Breast epithelium (tissue), 4 donors: ENCODE measurements around the gene TOX3. TPM values are rescaled to one million over a fixed set of nuclear protein-coding genes. Genes with fewer than 3 reads are reported as not detected.

ENCODE experiments used
- DNase-seq, 2 donors: peaks; one replicate each; pipeline ENCODE4 v3.0.0-alpha.2; 2019; ENCODE audit warnings: low spot score in 2 of 2
- H3K27ac ChIP-seq, 2 donors: fragments of 200-600 bp; sonication (generic) in 1 of 2; one replicate each; pipeline ENCODE4 v1.5.1; 2016 to 2019; ENCODE audit warnings: mild to moderate bottlenecking in 1 of 2
- H3K27me3 ChIP-seq, 2 donors: fragments of 200-600 bp; sonication (generic) in 1 of 2; one replicate each; pipeline versions ENCODE4 v1.5.1 to v1.6.0; 2017 to 2019; ENCODE audit warnings: control low read depth in 1 of 2, mild to moderate bottlenecking in 1 of 2
- H3K36me3 ChIP-seq: fragments of 200-600 bp; one replicate; pipeline ENCODE4 v1.5.1; 2019
- H3K4me1 ChIP-seq, 2 donors: fragments of 200-600 bp; sonication (generic); one replicate each; pipeline ENCODE4 v1.5.1; 2016 to 2019; ENCODE audit warnings: control low read depth in 1 of 2
- H3K4me3 ChIP-seq, 3 donors: fragments of 200-600 bp; sonication (generic); 1 replicate in 2 of 3; 2 replicates in 1 of 3; pipeline ENCODE4 v1.5.1; 2016 to 2019; ENCODE audit warnings: mild to moderate bottlenecking in 3 of 3, moderate library complexity in 2 of 3
- H3K9me3 ChIP-seq, 2 donors: fragments of 200-600 bp; sonication (generic) in 1 of 2; one replicate each; pipeline ENCODE4 v1.5.1; 2016 to 2019; ENCODE audit warnings: control low read depth in 1 of 2
- POLR2A ChIP-seq: fragments of 450-650 bp; IDR thresholded peaks from one replicate; pipeline ENCODE4 v1.6.1; 2016; ENCODE audit warnings: antibody characterized with exemption, mild to moderate bottlenecking, moderate library complexity
- POLR2AphosphoS5 ChIP-seq, 3 donors: sonication (generic); formaldehyde crosslinking; IDR thresholded peaks; one replicate each; pipeline ENCODE4 v1.6.1; 2017; ENCODE audit warnings: antibody characterized with exemption in 3 of 3
- intact Hi-C: fragments of 100-400 bp; cut with DNase I; formaldehyde crosslinking; loops from one replicate; pipeline ENCODE4 v1.15.1; 2023; ENCODE audit warnings: low total_unique reads
- total RNA-seq, 3 donors: library from RNA; depleted of rRNA; stranded (reverse); fragments of >200 nt; gene quantifications; one replicate each; pipeline ENCODE4 v1.1.0, GENCODE V29; 2016
- TF ChIP-seq, protein P1 (sequence below), 3 donors: fragments of 450-650 bp; IDR thresholded peaks; one replicate each; pipeline ENCODE4 v1.5.1; 2016 to 2017; ENCODE audit warnings: antibody characterized with exemption in 3 of 3, mild to moderate bottlenecking in 3 of 3, moderate library complexity in 3 of 3

TOX3 gene
- total RNA-seq, 3 donors from 2014 or later = 6.9 to 9.2 TPM; not detected in 1

DNA sequence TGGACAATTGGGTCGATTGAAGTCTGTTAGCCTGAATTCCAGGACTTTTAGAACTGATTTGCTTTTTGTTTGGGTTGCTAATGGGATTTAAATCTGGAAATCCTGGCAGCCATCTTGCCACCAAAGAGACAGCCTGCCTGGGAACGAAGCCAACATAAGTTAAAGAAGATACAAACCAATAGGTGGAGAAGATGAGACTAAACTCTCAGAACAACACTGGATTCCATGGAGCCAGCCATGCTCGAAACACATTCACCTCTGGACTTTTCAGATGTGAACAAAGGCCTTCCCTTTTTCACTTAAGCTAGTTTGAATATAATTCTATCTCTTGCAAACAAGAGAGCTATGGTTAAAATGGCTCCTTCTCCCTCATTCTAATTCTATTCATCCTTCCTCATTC lies 135.9 kb downstream of the TOX3 start:
- no peak overlapping the region for H3K27ac ChIP-seq
- no peaks in the 10 kb centered on the region for H3K4me1 ChIP-seq
- intact Hi-C loops = no loop called here
- DNase-seq = no peak
- no peaks in the 10 kb centered on the region for H3K27me3 ChIP-seq
- no peaks in the 10 kb centered on the region for H3K9me3 ChIP-seq
- no peak for TF ChIP-seq POLR2A
- TF ChIP-seq, protein P1, sequence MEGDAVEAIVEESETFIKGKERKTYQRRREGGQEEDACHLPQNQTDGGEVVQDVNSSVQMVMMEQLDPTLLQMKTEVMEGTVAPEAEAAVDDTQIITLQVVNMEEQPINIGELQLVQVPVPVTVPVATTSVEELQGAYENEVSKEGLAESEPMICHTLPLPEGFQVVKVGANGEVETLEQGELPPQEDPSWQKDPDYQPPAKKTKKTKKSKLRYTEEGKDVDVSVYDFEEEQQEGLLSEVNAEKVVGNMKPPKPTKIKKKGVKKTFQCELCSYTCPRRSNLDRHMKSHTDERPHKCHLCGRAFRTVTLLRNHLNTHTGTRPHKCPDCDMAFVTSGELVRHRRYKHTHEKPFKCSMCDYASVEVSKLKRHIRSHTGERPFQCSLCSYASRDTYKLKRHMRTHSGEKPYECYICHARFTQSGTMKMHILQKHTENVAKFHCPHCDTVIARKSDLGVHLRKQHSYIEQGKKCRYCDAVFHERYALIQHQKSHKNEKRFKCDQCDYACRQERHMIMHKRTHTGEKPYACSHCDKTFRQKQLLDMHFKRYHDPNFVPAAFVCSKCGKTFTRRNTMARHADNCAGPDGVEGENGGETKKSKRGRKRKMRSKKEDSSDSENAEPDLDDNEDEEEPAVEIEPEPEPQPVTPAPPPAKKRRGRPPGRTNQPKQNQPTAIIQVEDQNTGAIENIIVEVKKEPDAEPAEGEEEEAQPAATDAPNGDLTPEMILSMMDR (IDR thresholded peaks at IDR 0.05) = no peak
- TF ChIP-seq POLR2AphosphoS5 (IDR thresholded peaks at IDR 0.05) = no peak
- no peak overlapping the region for H3K4me3 ChIP-seq
- no peaks in the 10 kb centered on the region for H3K36me3 ChIP-seq

DNA sequence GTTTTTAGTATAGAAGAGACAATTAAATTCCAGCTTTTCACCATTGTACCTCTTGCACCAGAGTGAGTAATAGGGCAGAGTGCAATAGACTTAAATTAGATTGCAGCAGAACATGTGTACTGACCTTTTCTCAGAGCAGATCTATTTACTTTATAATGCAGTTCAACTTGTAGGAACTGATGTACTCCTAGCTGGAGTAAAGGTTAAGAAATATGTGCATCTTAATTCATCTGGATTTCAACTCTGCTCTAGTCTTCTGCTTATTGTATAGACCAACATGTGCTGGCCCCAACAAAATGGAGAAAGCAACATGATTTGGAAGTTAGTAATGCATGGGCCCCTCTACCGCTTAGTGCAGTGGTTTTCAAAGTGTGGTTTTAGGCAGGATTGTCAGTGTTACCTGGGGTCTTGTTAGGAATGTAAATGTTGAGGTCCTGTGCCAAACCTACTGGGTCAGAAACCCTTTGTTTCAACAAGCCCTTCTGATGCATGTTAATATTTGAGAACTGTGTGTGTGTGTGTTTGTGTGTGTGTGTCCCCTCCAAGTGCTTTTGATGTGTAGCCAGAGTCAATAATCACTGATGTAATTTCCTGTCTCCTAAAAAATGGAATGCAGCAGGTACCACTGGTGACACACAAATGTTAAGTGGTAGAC lies 138.6 kb downstream of the TOX3 start:
- no peak overlapping the region for H3K4me3 ChIP-seq
- H3K27me3 ChIP-seq = no peaks in the 10 kb centered on the region
- H3K27ac ChIP-seq = no peak overlapping the region
- TF ChIP-seq POLR2AphosphoS5 (IDR thresholded peaks at IDR 0.05) (no peak), POLR2A (no peak)
- TF ChIP-seq, protein P1 (IDR thresholded peaks at IDR 0.05) = no peak
- H3K4me1 ChIP-seq = no peaks in the 10 kb centered on the region
- H3K9me3 ChIP-seq = no peaks in the 10 kb centered on the region
- intact Hi-C loops = no loop called here
- DNase-seq = no peak
- no peaks in the 10 kb centered on the region for H3K36me3 ChIP-seq

DNA sequence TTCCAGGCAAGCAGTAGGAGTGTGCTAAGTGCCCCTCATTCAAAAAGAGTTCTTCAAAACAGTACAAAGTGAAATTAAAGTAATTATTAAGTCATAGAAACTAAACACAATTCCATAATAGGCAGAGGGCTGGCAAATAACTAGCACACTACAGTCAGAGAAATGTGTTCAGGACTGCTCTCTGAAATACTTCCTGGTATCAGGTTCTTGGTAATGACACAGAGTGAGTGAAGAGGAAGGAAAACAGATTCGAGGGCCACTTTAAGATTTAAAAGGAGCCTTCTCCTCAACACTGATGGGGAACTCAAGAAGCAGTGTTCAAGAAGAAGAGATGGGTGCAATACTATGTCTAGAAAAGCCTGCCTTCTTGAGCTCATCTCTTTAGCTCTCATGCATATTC lies 139.2 kb downstream of the TOX3 start:
- no peak overlapping the region for H3K27ac ChIP-seq
- no peak overlapping the region for H3K4me3 ChIP-seq
- H3K9me3 ChIP-seq = no peaks in the 10 kb centered on the region
- H3K36me3 ChIP-seq = no peaks in the 10 kb centered on the region
- TF ChIP-seq POLR2A (no peak), POLR2AphosphoS5 (IDR thresholded peaks at IDR 0.05) (no peak)
- TF ChIP-seq, protein P1 (IDR thresholded peaks at IDR 0.05) = no peak
- intact Hi-C loops = no loop called here
- H3K27me3 ChIP-seq = no peaks in the 10 kb centered on the region
- DNase-seq = no peak
- no peaks in the 10 kb centered on the region for H3K4me1 ChIP-seq

DNA sequence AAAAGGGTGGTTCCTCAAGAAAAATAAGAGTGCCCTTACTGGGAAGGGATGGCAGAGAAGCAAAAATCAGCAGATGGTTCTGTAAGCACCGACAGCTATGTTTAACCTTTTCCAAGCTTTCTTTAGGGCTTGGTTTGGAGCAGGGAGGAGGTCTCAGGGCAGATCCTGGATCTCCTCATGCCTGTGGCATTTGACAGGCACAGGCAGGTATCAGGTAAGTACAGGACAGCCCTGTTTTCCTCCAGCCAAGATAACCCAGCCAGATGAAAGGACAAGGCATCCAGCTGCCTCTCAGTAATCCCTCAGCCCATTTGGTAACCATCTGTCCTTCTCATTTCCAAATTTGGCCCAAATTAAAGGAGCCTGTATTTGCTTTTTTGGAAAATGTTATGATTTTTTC lies 141.5 kb downstream of the TOX3 start:
- no peaks in the 10 kb centered on the region for H3K9me3 ChIP-seq
- no peaks in the 10 kb centered on the region for H3K4me1 ChIP-seq
- H3K4me3 ChIP-seq = no peak overlapping the region
- H3K27me3 ChIP-seq = no peaks in the 10 kb centered on the region
- TF ChIP-seq, protein P1 (IDR thresholded peaks at IDR 0.05) = no peak
- TF ChIP-seq POLR2AphosphoS5 (IDR thresholded peaks at IDR 0.05) = no peak
- TF ChIP-seq POLR2A = no peak
- intact Hi-C loops = no loop called here
- H3K36me3 ChIP-seq = no peaks in the 10 kb centered on the region
- H3K27ac ChIP-seq = no peak overlapping the region
- no peak for DNase-seq

DNA sequence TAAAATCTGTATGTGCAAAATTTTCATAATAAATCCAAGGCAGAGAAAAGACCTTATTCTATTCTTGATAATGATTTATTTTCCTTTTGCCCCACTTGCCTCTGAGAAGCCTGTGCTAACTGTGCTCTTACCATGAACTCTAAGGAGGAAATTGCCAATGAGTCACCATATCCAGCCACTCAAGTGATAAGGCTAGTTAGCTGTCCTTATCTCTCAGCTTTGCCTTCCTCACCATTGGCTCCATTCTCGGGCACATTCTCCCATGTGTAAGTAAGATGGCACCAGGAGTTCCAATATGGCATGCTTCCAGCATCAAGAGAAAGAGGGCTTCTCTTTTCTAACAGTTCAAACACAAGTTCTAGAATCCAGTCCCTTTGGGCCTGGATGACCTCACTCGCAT lies 142.4 kb downstream of the TOX3 start:
- no peak overlapping the region for H3K27ac ChIP-seq
- H3K9me3 ChIP-seq = no peaks in the 10 kb centered on the region
- H3K4me3 ChIP-seq = no peak overlapping the region
- no peak for DNase-seq
- no peak for TF ChIP-seq POLR2AphosphoS5 (IDR thresholded peaks at IDR 0.05)
- no peak for TF ChIP-seq POLR2A
- TF ChIP-seq, protein P1 (IDR thresholded peaks at IDR 0.05) = no peak
- H3K36me3 ChIP-seq = no peaks in the 10 kb centered on the region
- no peaks in the 10 kb centered on the region for H3K27me3 ChIP-seq
- intact Hi-C loops = no loop called here
- no peaks in the 10 kb centered on the region for H3K4me1 ChIP-seq
